H9 (cell line): ENCODE measurements around the gene TRPM1. TPM values are rescaled to one million over a fixed set of nuclear protein-coding genes. Genes with fewer than 3 reads are reported as not detected.

ENCODE experiments used
- DNase-seq: peaks from one replicate; pipeline ENCODE4 v3.0.0-alpha.2; 2017
- H2AFZ ChIP-seq: one replicate; pipeline ENCODE4 v1.6.1; 2013; ENCODE audit warnings: mild to moderate bottlenecking, low read length, control low read depth, moderate library complexity
- H2AK5ac ChIP-seq: 2 replicates; pipeline ENCODE4 v1.6.1; 2013; ENCODE audit warnings: low read length, control low read depth, mixed read lengths; ENCODE audit not compliant: insufficient read length
- H2BK120ac ChIP-seq: one replicate; pipeline ENCODE4 v1.6.1; 2013; ENCODE audit warnings: low read depth, mild to moderate bottlenecking, low read length, control low read depth, inconsistent platforms; ENCODE audit not compliant: poor library complexity, severe bottlenecking
- H2BK12ac ChIP-seq: 2 replicates; pipeline ENCODE4 v1.6.1; 2013; ENCODE audit warnings: low read length, control low read depth, mixed read lengths, low read depth; ENCODE audit not compliant: insufficient read length
- H2BK15ac ChIP-seq: 2 replicates; pipeline ENCODE4 v1.6.1; 2013; ENCODE audit warnings: low read depth, low read length, control low read depth
- H2BK20ac ChIP-seq: one replicate; pipeline ENCODE4 v1.6.1; 2013; ENCODE audit warnings: low read depth, mild to moderate bottlenecking, low read length, control low read depth, inconsistent platforms; ENCODE audit not compliant: poor library complexity, severe bottlenecking
- H2BK5ac ChIP-seq: 2 replicates; pipeline ENCODE4 v1.6.1; 2013; ENCODE audit warnings: low read length, control low read depth, mixed read lengths; ENCODE audit not compliant: insufficient read length
- H3K14ac ChIP-seq: 2 replicates; pipeline ENCODE4 v1.6.1; 2013; ENCODE audit warnings: low read length, control low read depth; ENCODE audit not compliant: insufficient read depth
- H3K18ac ChIP-seq: 2 replicates; pipeline ENCODE4 v1.6.1; 2013; ENCODE audit warnings: low read depth, mild to moderate bottlenecking, mixed read lengths, low read length, control low read depth; ENCODE audit not compliant: insufficient read length
- H3K23ac ChIP-seq: 2 replicates; pipeline ENCODE4 v1.6.1; 2013; ENCODE audit warnings: low read length, control low read depth, mixed read lengths, low read depth; ENCODE audit not compliant: insufficient read length
- H3K23me2 ChIP-seq: 2 replicates; pipeline ENCODE4 v1.6.1; 2013; ENCODE audit warnings: low read depth, mild to moderate bottlenecking, mixed read lengths, low read length, control low read depth; ENCODE audit not compliant: insufficient read length, poor library complexity, severe bottlenecking
- H3K27ac ChIP-seq: 2 replicates; pipeline ENCODE4 v1.5.1; 2013; ENCODE audit warnings: low read length, control low read depth, mixed read lengths, low read depth; ENCODE audit not compliant: insufficient read length
- H3K27me3 ChIP-seq: 2 replicates; pipeline ENCODE4 v1.6.1; 2013; ENCODE audit warnings: low read length, control low read depth, inconsistent platforms; ENCODE audit not compliant: insufficient read depth
- H3K4ac ChIP-seq: 2 replicates; pipeline ENCODE4 v1.6.1; 2013; ENCODE audit warnings: low read depth, mild to moderate bottlenecking, control low read depth, inconsistent platforms, low read length, moderate library complexity
- H3K4me1 ChIP-seq: 2 replicates; pipeline ENCODE4 v1.6.1; 2013; ENCODE audit warnings: low read length, control low read depth, inconsistent platforms; ENCODE audit not compliant: insufficient read depth
- H3K4me2 ChIP-seq: 2 replicates; pipeline ENCODE4 v1.6.1; 2013; ENCODE audit warnings: low read length, control low read depth, mixed read lengths; ENCODE audit not compliant: insufficient read length, insufficient read depth
- H3K56ac ChIP-seq: 2 replicates; pipeline ENCODE4 v1.6.1; 2013; ENCODE audit warnings: low read depth, mild to moderate bottlenecking, mixed read lengths, low read length, control low read depth; ENCODE audit not compliant: insufficient read length
- H3K79me1 ChIP-seq: 2 replicates; pipeline ENCODE4 v1.6.1; 2013; ENCODE audit warnings: low read depth, mild to moderate bottlenecking, moderate library complexity, low read length, control low read depth, inconsistent platforms; ENCODE audit not compliant: insufficient read depth, poor library complexity, severe bottlenecking
- H3K79me2 ChIP-seq: 2 replicates; pipeline ENCODE4 v1.6.1; 2013; ENCODE audit warnings: low read length, control low read depth, inconsistent platforms; ENCODE audit not compliant: insufficient read depth
- H3K9ac ChIP-seq: 2 replicates; pipeline ENCODE4 v1.6.1; 2013; ENCODE audit warnings: low read length, control low read depth, mixed read lengths; ENCODE audit not compliant: insufficient read length; ENCODE audit errors: extremely low read depth
- H3K9me3 ChIP-seq: one replicate; pipeline ENCODE4 v1.6.1; 2013; ENCODE audit warnings: low read depth, low read length, inconsistent platforms; ENCODE audit not compliant: control insufficient read depth
- H3T11ph ChIP-seq: one replicate; pipeline ENCODE4 v1.6.1; 2013; ENCODE audit warnings: mild to moderate bottlenecking, low read length, control low read depth, inconsistent platforms
- H4K20me1 ChIP-seq: one replicate; pipeline ENCODE4 v1.6.1; 2013; ENCODE audit not compliant: control insufficient read depth, insufficient read length, insufficient read depth
- H4K5ac ChIP-seq: 2 replicates; pipeline ENCODE4 v1.6.1; 2013; ENCODE audit warnings: low read depth, mild to moderate bottlenecking, mixed read lengths, low read length, control low read depth; ENCODE audit not compliant: insufficient read length
- H4K8ac ChIP-seq: replicated peaks from 2 replicates; pipeline ENCODE4 v1.6.1; 2013; ENCODE audit warnings: low read length, control low read depth, mixed read lengths, low read depth; ENCODE audit not compliant: insufficient read length
- H4K91ac ChIP-seq: 2 replicates; pipeline ENCODE4 v1.6.1; 2013; ENCODE audit warnings: low read depth, mild to moderate bottlenecking, moderate library complexity, mixed read lengths, low read length, control low read depth; ENCODE audit not compliant: insufficient read length
- H3K27ac Mint-ChIP-seq, 3 experiments: 2 replicates in 2 of 3; 3 replicates in 1 of 3; pipeline ENCODE4 v1.8.0; 2020 to 2021; ENCODE audit warnings: mixed read lengths in 3 of 3, mild to moderate bottlenecking in 1 of 3, moderate library complexity in 1 of 3
- H3K27me3 Mint-ChIP-seq: 2 replicates; pipeline ENCODE4 v1.8.0; 2021; ENCODE audit warnings: low read depth, mild to moderate bottlenecking, moderate library complexity, mixed read lengths
- H3K36me3 Mint-ChIP-seq, 3 experiments: 2 replicates in 2 of 3; 3 replicates in 1 of 3; pipeline ENCODE4 v1.8.0; 2020 to 2021; ENCODE audit warnings: low read depth in 3 of 3, mixed read lengths in 3 of 3; ENCODE audit not compliant: insufficient read depth in 1 of 3
- H3K4me1 Mint-ChIP-seq, 2 experiments: 2 replicates each; pipeline ENCODE4 v1.8.0; 2020; ENCODE audit warnings: mixed read lengths in 2 of 2
- H3K4me3 Mint-ChIP-seq, 2 experiments: 2 replicates in 1 of 2; 3 replicates in 1 of 2; pipeline ENCODE4 v1.8.0; 2020 to 2021; ENCODE audit warnings: mild to moderate bottlenecking in 2 of 2, mixed read lengths in 2 of 2, moderate library complexity in 1 of 2
- H3K9me3 Mint-ChIP-seq, 2 experiments: 2 replicates in 1 of 2; 3 replicates in 1 of 2; pipeline ENCODE4 v1.8.0; 2020; ENCODE audit warnings: mild to moderate bottlenecking in 2 of 2, mixed read lengths in 2 of 2, moderate library complexity in 1 of 2
- CTCF ChIP-seq: fragments of 200-600 bp; sonication (generic); conservative IDR thresholded peaks from 3 replicates; pipeline ENCODE4 v1.8.0; 2021; ENCODE audit warnings: antibody characterized with exemption, mild to moderate bottlenecking
- WGBS: extraction: QIAGEN DNeasy Blood & Tissue Kit; methylation state at CpG from one replicate; pipeline ENCODE4 v1.1.7; 2013; ENCODE audit warnings: missing lambda C conversion rate, low lambda C conversion rate, mixed read lengths; ENCODE audit not compliant: insufficient read length; ENCODE audit errors: extremely low coverage; 5-methylcytosine and 5-hydroxymethylcytosine counted together
- total RNA-seq: library from RNA; stranded (reverse); gene quantifications from 2 replicates; pipeline ENCODE4 v1.2.1, GENCODE V29; 2021

The TRPM1 gene
- total RNA-seq, 1 experiment from 2014 or later = not detected

DNA sequence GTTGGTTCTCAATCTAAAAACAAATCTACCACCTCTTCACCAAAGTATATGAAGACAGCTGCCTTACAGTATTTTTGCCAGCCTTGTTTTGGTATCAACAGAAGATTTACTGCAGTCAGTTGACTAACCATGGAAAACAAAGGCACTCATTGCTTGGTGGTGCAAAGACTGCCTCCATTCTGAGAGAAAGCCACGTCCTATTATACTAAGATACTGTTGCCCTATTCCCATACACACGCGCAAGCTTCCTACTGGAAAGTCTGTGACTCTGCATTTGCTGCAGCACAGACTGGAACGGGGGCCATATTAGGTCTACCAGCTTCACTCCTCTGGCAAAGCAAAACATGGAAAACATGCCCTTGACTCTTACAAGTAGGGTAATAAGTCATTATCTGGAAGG is 128.1 kb downstream of the TRPM1 start:
- no CpG with 5 or more reads among the region's 4 CpGs for WGBS
- Histone ChIP-seq H3K79me1 (peaks cover 3% of the 10 kb centered on the region), H3K27me3 (no peaks in the 10 kb centered on the region), H3K4ac (no peak overlapping the region), H2AFZ (no peak overlapping the region), H3K9ac (no peak overlapping the region), H3K27ac (no peak overlapping the region), H3K79me2 (no peaks in the 10 kb centered on the region), H3K23me2 (no peaks in the 10 kb centered on the region), H3K23ac (no peak overlapping the region), H2BK20ac (no peak overlapping the region), H3T11ph (no peak overlapping the region), H2BK5ac (no peak overlapping the region), H2AK5ac (no peak overlapping the region), H4K20me1 (no peaks in the 10 kb centered on the region), H4K91ac (no peak overlapping the region), H3K18ac (no peak overlapping the region), H3K14ac (no peak overlapping the region), H3K9me3 (no peaks in the 10 kb centered on the region), H3K4me2 (no peak overlapping the region), H2BK12ac (no peak overlapping the region), H4K8ac (no peak overlapping the region), H4K5ac (no peak overlapping the region), H3K56ac (no peak overlapping the region), H3K4me1 (0 out of 2 replicates have a peak, but pooled peaks cover 2% of the 10 kb centered on the region), H2BK15ac (no peak overlapping the region), H2BK120ac (no peak overlapping the region)
- H3K4me1 Mint-ChIP-seq = peaks cover 4% of the 10 kb centered on the region in 2 experiments
- DNase-seq = no peak
- no peaks in the 10 kb centered on the region; a peak in 1 of 5 replicates for H3K9me3 Mint-ChIP-seq
- H3K27me3 Mint-ChIP-seq = no peaks in the 10 kb centered on the region
- peaks cover 0 to 31% (median 18%) of the 10 kb centered on the region in 3 experiments; a peak in 4 of 7 replicates for H3K36me3 Mint-ChIP-seq
- no peak overlapping the region for H3K4me3 Mint-ChIP-seq
- peak overlapping the region in 1 of 3 experiments; percentile 93; a peak in 2 of 7 replicates for H3K27ac Mint-ChIP-seq
- no peak for TF ChIP-seq CTCF
